Activated CD8-positive, alpha-beta T cell treated with anti-CD3 and anti-CD28 coated beads, Interleukin-2, amount 10 ng/mL, durations not matched to agents 7 days and 5 days (primary cell): ENCODE data around the gene MPC1L. TPM values are rescaled to one million over a fixed set of nuclear protein-coding genes. Genes with fewer than 3 reads are reported as not detected.
A peak's percentile ranks its signal among the peaks of the same experiment; 100 is the strongest.
"Not testable (repeated sequence)": the region's sequence is repeated elsewhere in the genome, so short reads cannot be mapped to it uniquely, and the experiment has no call there.

Experiments used
- ATAC-seq: fragments of 150-1000 bp; cut with Tn5 transposase; one replicate; pipeline ENCODE4 v1.10.0; 2021; ENCODE audit warnings: moderate library complexity
- CTCF ChIA-PET: fragments of 350-600 bp; sonication (Branson Sonifier 250); formaldehyde crosslinking; loops from one replicate; lab custom pipeline; 2021; ENCODE audit warnings: antibody characterized with exemption; lab: Charles Lee
- POLR2A ChIA-PET: fragments of 350-600 bp; sonication (Branson Sonifier 250); formaldehyde crosslinking; loops from one replicate; lab custom pipeline; 2021; ENCODE audit warnings: antibody characterized with exemption; lab: Charles Lee
- DNase-seq: peaks from one replicate; pipeline ENCODE4 v3.0.0-alpha.2; 2020
- H3K27ac Mint-ChIP-seq: one replicate; pipeline ENCODE4 v1.8.0; 2021; ENCODE audit warnings: mild to moderate bottlenecking, mixed read lengths
- H3K27me3 Mint-ChIP-seq: one replicate; pipeline ENCODE4 v1.8.0; 2021; ENCODE audit warnings: low read depth, mixed read lengths
- H3K36me3 Mint-ChIP-seq: one replicate; pipeline ENCODE4 v1.8.0; 2021; ENCODE audit warnings: low read depth, mixed read lengths
- H3K4me1 Mint-ChIP-seq: one replicate; pipeline ENCODE4 v1.8.0; 2021; ENCODE audit warnings: low read depth, mixed read lengths
- H3K4me3 Mint-ChIP-seq: one replicate; pipeline ENCODE4 v1.8.0; 2021; ENCODE audit warnings: mild to moderate bottlenecking, mixed read lengths
- H3K9me3 Mint-ChIP-seq: one replicate; pipeline ENCODE4 v1.8.0; 2022; ENCODE audit warnings: mixed read lengths; ENCODE audit not compliant: insufficient read depth
- total RNA-seq, 2 experiments: library from RNA; stranded (reverse); gene quantifications; one replicate each; pipeline ENCODE4 v1.2.3, GENCODE V29; 2021

The MPC1L gene
- total RNA-seq, 2 experiments from 2014 or later = not detected

DNA sequence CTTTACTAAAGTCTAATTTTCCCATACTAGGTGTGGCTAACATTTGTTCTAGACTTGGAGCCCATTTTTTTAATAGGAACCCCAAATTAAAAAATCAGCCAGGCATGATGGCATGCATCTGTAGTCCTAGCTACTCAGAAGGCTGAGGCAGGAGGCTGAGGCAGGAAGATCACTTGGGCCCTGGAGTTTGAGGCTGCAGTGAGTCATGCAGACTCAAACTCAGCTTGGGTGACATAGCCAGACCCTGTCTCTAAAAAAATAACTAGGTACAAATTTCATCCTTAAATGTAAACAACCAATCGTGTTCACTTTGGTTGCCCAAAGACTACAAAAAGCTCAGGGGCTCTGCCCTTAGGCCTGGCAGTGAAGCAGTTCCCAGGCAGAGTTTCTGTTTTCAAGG, 35.6 kb upstream of the MPC1L start:
- H3K27me3 Mint-ChIP-seq, ATAC-seq, POLR2A ChIA-PET, H3K9me3 Mint-ChIP-seq, H3K27ac Mint-ChIP-seq, H3K4me3 Mint-ChIP-seq, DNase-seq: not testable (repeated sequence)
- CTCF ChIA-PET = interaction anchor here (1.3 kb wide), 1 partner anchor 14 kb away, joined by 3 read pairs; no protein-coding TSS in a partner anchor
- Mint-ChIP-seq H3K36me3 (peaks cover 13% of the 10 kb centered on the region), H3K4me1 (peaks cover 38% of the 10 kb centered on the region)

DNA sequence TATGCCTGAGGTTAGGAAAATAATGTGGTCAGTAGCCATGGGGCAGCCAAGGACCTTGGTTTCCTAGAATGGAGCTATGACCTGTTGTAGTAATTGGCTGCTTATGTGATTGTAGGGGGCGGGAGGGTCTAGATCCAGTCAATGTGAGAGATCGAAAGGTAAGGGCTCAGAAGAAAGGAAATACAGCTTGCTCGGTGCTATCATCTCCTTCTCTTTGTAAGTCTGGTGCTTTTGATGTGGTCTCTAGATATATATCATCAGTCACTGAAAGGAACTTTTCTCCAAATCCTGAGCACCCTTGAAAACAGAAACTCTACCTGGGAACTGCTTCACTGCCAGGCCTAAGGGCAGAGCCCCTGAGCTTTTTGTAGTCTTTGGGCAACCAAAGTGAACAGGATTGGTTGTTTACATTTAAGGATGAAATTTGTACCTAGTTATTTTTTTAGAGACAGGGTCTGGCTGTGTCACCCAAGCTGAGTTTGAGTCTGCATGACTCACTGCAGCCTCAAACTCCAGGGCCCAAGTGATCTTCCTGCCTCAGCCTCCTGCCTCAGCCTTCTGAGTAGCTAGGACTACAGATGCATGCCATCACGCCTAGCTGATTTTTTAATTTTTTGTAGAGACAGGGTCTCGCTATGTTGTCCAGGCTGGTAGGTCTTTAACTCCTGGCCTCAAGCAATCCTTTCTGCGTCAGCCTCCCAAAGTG, 33.5 kb upstream of the MPC1L start:
- Mint-ChIP-seq H3K36me3 (peaks cover 19% of the 10 kb centered on the region), H3K27ac (peak overlapping the region; percentile 73), H3K4me1 (peaks cover 30% of the 10 kb centered on the region), H3K4me3 (peak overlapping the region; percentile 6)
- ATAC-seq (peak; percentile 98), DNase-seq (peak; percentile 36)
- POLR2A ChIA-PET = interaction anchor here (1.2 kb wide), 1 partner anchor 8 kb away, joined by 5 read pairs; no protein-coding TSS in a partner anchor
- not testable (repeated sequence) for H3K9me3 Mint-ChIP-seq, H3K27me3 Mint-ChIP-seq
- CTCF ChIA-PET = interaction anchor here (0.6 to 1.1 kb wide), 3 partner anchors 41 to 46 kb away, joined by 3 read pairs; no protein-coding TSS in a partner anchor

DNA sequence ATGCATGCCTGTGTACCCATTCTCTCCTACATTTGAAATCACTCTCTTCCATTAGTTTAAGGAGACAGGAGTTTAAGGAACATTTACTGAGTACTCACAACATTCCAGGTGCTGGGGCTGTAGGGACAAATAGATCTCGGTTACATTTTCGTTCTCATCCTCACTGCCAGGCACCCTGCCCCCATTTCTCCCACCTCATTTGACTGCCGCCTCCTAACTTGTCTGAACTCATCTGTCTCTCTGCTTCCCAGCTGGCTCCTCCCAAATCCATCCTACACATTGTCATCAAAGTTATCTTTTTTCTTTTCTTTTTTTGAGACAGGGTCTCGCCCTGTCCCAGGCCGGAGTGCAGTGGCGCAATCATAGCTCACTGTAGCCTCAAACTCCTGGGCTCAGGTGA, 19.8 kb upstream of the MPC1L start:
- DNase-seq (no peak), ATAC-seq (no peak)
- CTCF ChIA-PET = interaction anchor here (0.8 kb wide), 1 partner anchor 9 kb away, joined by 3 read pairs; no protein-coding TSS in a partner anchor
- no peaks in the 10 kb centered on the region for H3K27me3 Mint-ChIP-seq
- H3K36me3 Mint-ChIP-seq = peaks cover 29% of the 10 kb centered on the region
- no peak overlapping the region for H3K4me3 Mint-ChIP-seq
- no peaks in the 10 kb centered on the region for H3K4me1 Mint-ChIP-seq
- no peaks in the 10 kb centered on the region for H3K9me3 Mint-ChIP-seq
- H3K27ac Mint-ChIP-seq = no peak overlapping the region
- POLR2A ChIA-PET = no interaction called here

DNA sequence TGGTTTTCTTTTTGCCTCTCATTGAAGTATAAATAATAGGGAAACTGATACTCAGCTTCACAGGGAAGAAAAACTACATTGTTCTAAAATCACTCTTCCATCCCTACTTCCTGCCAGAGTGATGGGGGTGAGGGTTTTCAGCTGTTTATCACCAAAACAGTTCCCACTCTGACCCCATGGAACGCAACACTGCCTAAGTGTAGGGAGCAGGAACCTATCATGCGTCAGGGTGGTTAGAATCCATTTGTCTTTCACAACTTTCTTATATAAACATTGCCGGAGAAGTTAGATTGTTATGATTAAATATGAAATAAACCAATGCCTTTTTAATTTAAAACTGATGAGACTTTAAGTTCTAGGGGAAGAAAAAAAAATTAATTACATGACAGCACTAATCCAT, 15.8 kb upstream of the MPC1L start:
- Mint-ChIP-seq H3K36me3 (peaks cover 6% of the 10 kb centered on the region), H3K9me3 (no peaks in the 10 kb centered on the region), H3K4me1 (no peaks in the 10 kb centered on the region), H3K4me3 (no peak overlapping the region), H3K27me3 (no peaks in the 10 kb centered on the region), H3K27ac (no peak overlapping the region)
- ChIA-PET POLR2A (no interaction called here), CTCF (interaction anchor here (1.4 kb wide), 1 partner anchor 187 kb away, joined by 4 read pairs; no protein-coding TSS in a partner anchor)
- DNase-seq (no peak), ATAC-seq (no peak)

DNA sequence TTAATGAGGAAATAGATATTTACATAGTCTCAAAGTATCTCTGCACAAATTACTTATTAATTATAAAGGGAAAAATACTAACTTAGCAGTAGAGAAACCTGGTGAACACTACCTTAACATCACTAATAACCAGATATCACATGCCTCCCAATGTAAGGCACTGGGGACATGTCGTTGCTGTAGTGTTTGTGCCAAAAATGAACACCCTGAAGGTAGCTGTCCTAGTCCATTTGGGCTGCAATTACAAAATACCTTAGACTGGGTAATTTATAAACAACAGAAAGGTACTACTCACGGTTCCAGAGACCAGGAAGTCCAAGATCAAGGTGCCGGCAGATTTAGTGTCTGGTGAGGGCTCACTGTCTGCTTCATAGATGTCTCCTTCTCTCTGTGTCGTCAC, 10.7 kb upstream of the MPC1L start:
- Mint-ChIP-seq H3K36me3 (no peaks in the 10 kb centered on the region), H3K27ac (no peak overlapping the region), H3K27me3 (no peaks in the 10 kb centered on the region), H3K4me3 (no peak overlapping the region), H3K9me3 (no peaks in the 10 kb centered on the region), H3K4me1 (no peaks in the 10 kb centered on the region)
- CTCF ChIA-PET = no interaction called here
- ATAC-seq (no peak), DNase-seq (no peak)
- POLR2A ChIA-PET = no interaction called here

DNA sequence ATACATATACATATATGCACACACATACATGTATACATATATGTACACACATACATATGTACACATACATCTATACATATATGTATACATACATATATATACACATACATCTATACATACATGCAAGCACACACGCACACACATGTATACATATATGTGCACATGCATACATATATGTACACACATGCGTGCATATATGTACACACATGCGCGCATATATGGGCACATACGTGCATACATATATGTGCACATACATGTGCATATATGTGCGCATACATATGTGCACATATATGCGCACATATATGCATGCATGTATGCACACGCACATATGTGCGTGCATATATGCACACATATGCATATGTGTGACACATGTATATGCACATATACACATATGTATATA, 7.3 kb upstream of the MPC1L start:
- no peak overlapping the region for H3K4me3 Mint-ChIP-seq
- ATAC-seq (no peak), DNase-seq (no peak)
- no peak overlapping the region for H3K27ac Mint-ChIP-seq
- no peaks in the 10 kb centered on the region for H3K36me3 Mint-ChIP-seq
- ChIA-PET POLR2A (no interaction called here), CTCF (no interaction called here)
- H3K9me3 Mint-ChIP-seq = no peaks in the 10 kb centered on the region
- H3K27me3 Mint-ChIP-seq = no peaks in the 10 kb centered on the region
- H3K4me1 Mint-ChIP-seq = no peaks in the 10 kb centered on the region

DNA sequence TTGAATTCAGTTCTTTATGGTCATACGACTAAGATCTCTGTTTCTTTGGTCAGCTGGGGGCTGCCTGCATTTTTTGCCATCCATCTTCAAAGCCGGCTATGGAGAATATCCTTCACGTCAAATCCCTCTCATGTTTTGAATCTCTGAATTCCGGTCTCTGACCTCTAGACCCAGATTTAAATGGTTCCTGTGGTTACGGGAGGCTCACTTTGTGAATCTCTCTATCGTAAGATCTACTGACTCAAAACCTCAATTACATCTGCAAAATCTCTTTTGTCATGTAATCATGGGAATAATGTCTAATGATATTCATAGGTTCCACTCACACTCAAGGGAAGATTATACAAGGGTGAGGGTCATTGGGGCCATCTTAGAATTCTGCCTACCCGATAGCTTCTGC, 5.7 kb upstream of the MPC1L start:
- no peaks in the 10 kb centered on the region for H3K27me3 Mint-ChIP-seq
- ATAC-seq (no peak), DNase-seq (no peak)
- no peaks in the 10 kb centered on the region for H3K4me1 Mint-ChIP-seq
- H3K4me3 Mint-ChIP-seq = no peak overlapping the region
- no peaks in the 10 kb centered on the region for H3K36me3 Mint-ChIP-seq
- no peak overlapping the region for H3K27ac Mint-ChIP-seq
- CTCF ChIA-PET = interaction anchor here (1.1 kb wide), 1 partner anchor 74 kb away, joined by 3 read pairs; no protein-coding TSS in a partner anchor
- POLR2A ChIA-PET = no interaction called here
- H3K9me3 Mint-ChIP-seq = no peaks in the 10 kb centered on the region

DNA sequence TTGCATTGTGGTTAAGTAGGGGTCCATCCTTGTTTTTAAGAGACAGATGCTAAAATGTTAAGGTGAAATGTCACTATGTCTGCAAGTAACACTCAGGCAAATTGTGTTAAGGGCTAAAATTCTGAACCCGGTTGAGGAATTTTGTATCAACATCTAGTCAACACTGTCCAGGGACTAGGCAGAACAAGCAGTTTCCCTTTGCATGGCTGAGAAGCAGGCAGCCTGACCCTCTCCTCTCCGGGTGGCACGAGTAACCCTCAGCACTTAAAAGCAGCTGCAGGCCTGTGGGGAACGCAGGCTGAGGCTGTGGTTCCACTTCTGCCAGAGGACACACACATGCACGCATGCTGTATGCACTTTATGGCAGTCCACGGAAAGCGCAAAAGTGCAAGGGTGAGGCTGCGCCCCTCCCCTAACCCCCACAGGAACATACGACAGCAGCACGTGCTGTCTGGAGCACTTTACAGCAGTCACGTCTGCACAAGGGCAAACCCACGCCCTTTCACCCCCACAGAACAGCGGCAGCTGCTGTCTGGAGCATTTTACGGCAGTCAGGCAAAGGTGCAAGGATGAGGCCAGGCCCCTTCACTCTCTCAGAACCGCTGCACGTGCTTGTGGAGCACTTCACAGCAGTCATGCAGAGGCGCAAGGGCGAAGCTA, 619 bp upstream of the MPC1L start:
- Mint-ChIP-seq H3K36me3 (peaks cover 4% of the 10 kb centered on the region), H3K27ac (no peak overlapping the region), H3K4me1 (no peaks in the 10 kb centered on the region), H3K9me3 (no peaks in the 10 kb centered on the region), H3K27me3 (no peaks in the 10 kb centered on the region), H3K4me3 (no peak overlapping the region)
- CTCF ChIA-PET = no interaction called here
- POLR2A ChIA-PET = no interaction called here
- ATAC-seq (no peak), DNase-seq (no peak)

DNA sequence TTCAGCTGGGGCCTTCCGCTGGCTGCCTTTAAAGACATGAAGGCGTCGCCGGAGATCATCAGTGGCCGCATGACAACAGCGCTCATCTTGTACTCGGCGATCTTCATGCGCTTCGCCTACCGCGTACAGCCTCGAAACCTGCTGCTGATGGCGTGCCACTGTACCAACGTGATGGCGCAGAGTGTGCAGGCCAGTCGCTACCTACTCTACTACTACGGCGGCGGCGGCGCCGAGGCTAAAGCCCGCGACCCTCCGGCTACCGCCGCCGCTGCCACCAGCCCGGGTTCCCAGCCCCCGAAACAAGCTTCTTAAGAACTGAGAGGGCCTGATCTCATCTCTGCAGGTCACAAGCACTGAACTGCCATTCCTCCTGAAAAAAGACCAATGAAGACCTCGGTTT, 437 bp downstream of the MPC1L start:
- ChIA-PET CTCF (no interaction called here), POLR2A (no interaction called here)
- no peak overlapping the region for H3K27ac Mint-ChIP-seq
- no peaks in the 10 kb centered on the region for H3K4me1 Mint-ChIP-seq
- peaks cover 12% of the 10 kb centered on the region for H3K36me3 Mint-ChIP-seq
- DNase-seq (no peak), ATAC-seq (no peak)
- H3K9me3 Mint-ChIP-seq = no peaks in the 10 kb centered on the region
- no peak overlapping the region for H3K4me3 Mint-ChIP-seq
- H3K27me3 Mint-ChIP-seq = no peaks in the 10 kb centered on the region

DNA sequence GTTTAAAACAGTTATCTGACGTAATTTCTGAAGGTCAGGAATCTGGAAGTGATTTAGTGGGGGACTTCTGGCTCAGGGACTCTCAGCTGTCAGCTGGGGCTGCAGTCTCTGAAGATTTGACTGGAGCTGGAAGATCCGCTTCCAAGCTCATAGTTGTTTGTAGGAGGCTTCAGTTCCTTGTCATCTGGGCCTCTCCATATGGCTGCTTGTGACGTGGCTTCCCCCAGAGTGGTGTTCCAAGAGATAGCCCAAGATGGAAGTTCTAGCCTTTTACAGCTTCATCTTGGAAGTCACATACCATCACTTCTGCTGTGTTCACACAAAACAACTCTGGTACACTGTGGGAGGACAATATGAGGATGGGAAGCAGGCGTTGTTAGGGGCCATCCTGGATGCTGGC, 2.1 kb downstream of the MPC1L start:
- DNase-seq (no peak), ATAC-seq (no peak)
- Mint-ChIP-seq H3K27ac (no peak overlapping the region), H3K9me3 (no peaks in the 10 kb centered on the region), H3K4me1 (no peaks in the 10 kb centered on the region), H3K36me3 (peaks cover 12% of the 10 kb centered on the region), H3K4me3 (no peak overlapping the region), H3K27me3 (no peaks in the 10 kb centered on the region)
- ChIA-PET POLR2A (no interaction called here), CTCF (interaction anchor here (1.3 kb wide), 1 partner anchor 81 kb away, joined by 3 read pairs; no protein-coding TSS in a partner anchor)

DNA sequence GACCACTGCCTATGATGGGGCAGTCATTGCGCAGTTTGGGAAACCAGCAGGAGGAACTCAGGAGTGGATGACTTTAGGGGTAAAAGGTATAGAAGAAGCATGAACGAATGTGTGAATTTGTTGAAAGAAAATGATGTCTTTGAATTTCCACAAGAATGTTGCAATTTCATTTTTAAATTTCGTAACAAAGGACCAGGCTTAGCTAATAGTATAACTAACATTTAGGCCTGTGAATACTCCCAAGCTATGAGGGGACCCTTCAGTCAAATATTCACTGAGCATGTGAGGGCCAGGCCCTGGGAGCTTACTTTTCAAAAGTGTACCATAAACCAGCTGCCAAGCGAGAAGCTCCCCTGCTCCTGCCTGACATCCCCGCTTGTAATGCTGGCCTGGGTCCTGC, 5.3 kb downstream of the MPC1L start:
- Mint-ChIP-seq H3K27me3 (no peaks in the 10 kb centered on the region), H3K4me3 (no peak overlapping the region), H3K36me3 (peaks cover 23% of the 10 kb centered on the region), H3K9me3 (no peaks in the 10 kb centered on the region), H3K27ac (no peak overlapping the region), H3K4me1 (no peaks in the 10 kb centered on the region)
- no peak for ATAC-seq
- DNase-seq = no peak
- CTCF ChIA-PET = interaction anchor here (1.1 kb wide), 1 partner anchor 85 kb away, joined by 3 read pairs; no protein-coding TSS in a partner anchor
- POLR2A ChIA-PET = no interaction called here

DNA sequence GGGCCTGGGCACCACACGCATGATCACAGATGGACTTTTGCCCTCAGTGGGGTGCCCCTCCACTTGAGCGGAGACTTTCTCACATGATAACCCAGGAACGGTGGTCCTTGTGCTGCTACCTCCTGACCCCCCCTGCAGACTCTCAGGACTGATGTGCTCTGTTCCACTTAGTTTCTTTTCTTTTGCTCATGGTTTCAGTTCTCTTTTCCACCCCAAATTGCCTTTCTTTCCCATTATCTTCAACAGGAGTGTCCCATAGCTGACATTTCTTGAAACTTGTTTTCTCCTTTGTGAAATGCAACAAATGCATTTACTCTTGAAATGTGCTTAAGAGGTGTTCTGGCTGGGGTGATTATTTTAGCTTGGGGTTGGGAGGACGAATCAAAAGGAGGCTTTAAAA, 9.0 kb downstream of the MPC1L start:
- no peak for ATAC-seq

More for the DNA sequence above, 9.0 kb downstream of the MPC1L start:
- CTCF ChIA-PET = no interaction called here
- Mint-ChIP-seq H3K27ac (no peak overlapping the region), H3K4me1 (no peaks in the 10 kb centered on the region), H3K9me3 (no peaks in the 10 kb centered on the region), H3K36me3 (peaks cover 48% of the 10 kb centered on the region), H3K4me3 (no peak overlapping the region), H3K27me3 (no peaks in the 10 kb centered on the region)
- no peak for DNase-seq
- POLR2A ChIA-PET = no interaction called here
